Temporal lobe (tissue), 2 donors: Measurements from ENCODE around the gene GOLGA6L26. TPM values are rescaled to one million over a fixed set of nuclear protein-coding genes. Genes with fewer than 3 reads are reported as not detected.

Experiments
- small RNA-seq: library from RNA; depleted of rRNA; stranded (forward); fragments of <200 nt; gene quantifications from one replicate; pipeline ENCODE3, GENCODE V24; 2014; ENCODE audit warnings: low replicate concordance
- total RNA-seq: library from RNA; depleted of rRNA; stranded (reverse); fragments of >200 nt; gene quantifications from one replicate; pipeline ENCODE4 v1.2.3, GENCODE V29; 2014

The GOLGA6L26 gene
- total RNA-seq, 1 donor from 2014 or later: not detected

Small RNA genes lying within 50 kb of the gene (small RNA-seq; reads per million reads assigned to genes)
- not detected for gene RN7SL536P

Other genes starting within 250 kb of the GOLGA6L26 start
- gene GOLGA6L1, start 197.4 kb downstream of the GOLGA6L26 start, total RNA-seq: not detected
- under 0.01 TPM for gene GOLGA8S, start 20.6 kb upstream of the GOLGA6L26 start, total RNA-seq
- not detected for gene GOLGA6L2, start 113.0 kb upstream of the GOLGA6L26 start, total RNA-seq
- gene MKRN3, start 231.5 kb upstream of the GOLGA6L26 start, total RNA-seq: 13.5 TPM